Mesodermal cell (in vitro differentiated cells): ENCODE measurements around the gene FSHR.

Experiments used
- H3K27ac ChIP-seq: 2 replicates; pipeline ENCODE4 v1.7.0; 2013; ENCODE audit warnings: mild to moderate bottlenecking, low read depth, low read length, moderate library complexity; ENCODE audit not compliant: severe bottlenecking
- H3K36me3 ChIP-seq: 2 replicates; pipeline ENCODE4 v1.7.1; 2013; ENCODE audit warnings: mild to moderate bottlenecking, low read length, moderate library complexity; ENCODE audit not compliant: control insufficient read depth, insufficient read depth
- H3K4me1 ChIP-seq: one replicate; pipeline ENCODE4 v1.7.1; 2013; ENCODE audit warnings: mild to moderate bottlenecking, low read length; ENCODE audit not compliant: insufficient read depth, control insufficient read depth, poor library complexity, severe bottlenecking
- H3K4me3 ChIP-seq: 2 replicates; pipeline ENCODE4 v1.7.0; 2013; ENCODE audit warnings: low read length, control low read depth, mild to moderate bottlenecking; ENCODE audit not compliant: insufficient read depth, poor library complexity, severe bottlenecking; ENCODE audit errors: extremely low read depth
- H3K9me3 ChIP-seq: 2 replicates; pipeline ENCODE4 v1.7.1; 2013; ENCODE audit warnings: mild to moderate bottlenecking, low read length, moderate library complexity; ENCODE audit not compliant: control insufficient read depth
- WGBS, 2 experiments: methylation state at CpG; one replicate each; pipeline ENCODE4 v1.1.5; 2013; ENCODE audit warnings: missing lambda C conversion rate in 2 of 2; ENCODE audit not compliant: insufficient coverage in 2 of 2; 5-methylcytosine and 5-hydroxymethylcytosine counted together

FSHR gene

GRCh38 chr2:49000695-49001094 lies 153.6 kb downstream of the FSHR start:
- Histone ChIP-seq H3K4me1 (no peaks in the 10 kb centered on the region), H3K27ac (no peak overlapping the region), H3K4me3 (no peak overlapping the region), H3K36me3 (no peaks in the 10 kb centered on the region), H3K9me3 (no peaks in the 10 kb centered on the region)

DNA sequence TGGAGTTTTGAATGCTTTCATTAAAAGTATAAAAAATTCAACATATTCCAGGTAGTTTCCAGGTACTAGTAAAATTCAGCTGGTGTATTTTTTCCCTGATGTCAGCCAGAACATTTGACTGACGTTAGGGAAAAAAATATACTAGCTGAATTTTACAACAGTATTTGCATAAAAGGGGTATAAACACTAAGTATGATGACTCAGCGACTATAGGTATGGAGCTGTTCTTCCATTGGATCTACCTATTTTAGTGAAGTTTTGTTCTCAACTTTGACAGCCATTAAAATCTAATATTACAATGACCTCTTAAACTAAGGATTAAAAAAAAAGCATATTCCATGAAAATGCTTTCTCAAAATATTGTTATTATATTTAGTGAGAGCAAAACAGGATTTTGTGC lies 155.9 kb downstream of the FSHR start:
- H3K4me3 ChIP-seq = no peak overlapping the region
- H3K27ac ChIP-seq = no peak overlapping the region
- WGBS, 2 experiments = no CpG with 5 or more reads among the region's 2 CpGs
- no peaks in the 10 kb centered on the region for H3K9me3 ChIP-seq
- H3K4me1 ChIP-seq = no peaks in the 10 kb centered on the region
- H3K36me3 ChIP-seq = no peaks in the 10 kb centered on the region

DNA sequence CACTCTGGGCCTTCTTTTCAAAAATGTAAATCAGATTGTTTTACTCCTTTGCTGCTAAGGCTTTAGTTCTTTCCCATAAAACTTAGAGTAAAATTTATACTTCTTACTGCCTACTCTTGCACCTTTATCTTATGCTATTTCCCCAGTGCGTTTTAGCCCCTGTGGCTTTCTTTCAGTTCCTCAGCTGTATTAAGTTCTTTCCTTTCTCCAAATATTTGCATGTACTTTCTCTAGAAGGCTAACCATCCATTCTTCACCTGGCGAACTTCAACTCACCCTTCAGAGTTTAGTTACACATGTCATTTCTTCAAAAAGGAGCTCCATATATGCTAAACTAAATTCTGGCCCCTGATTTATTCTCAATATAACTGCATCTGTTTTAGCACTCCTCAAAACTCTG lies 160.7 kb downstream of the FSHR start:
- H3K4me1 ChIP-seq = no peaks in the 10 kb centered on the region
- H3K27ac ChIP-seq = no peak overlapping the region
- 89% methylated on average over 2 of the region's 2 CpGs for WGBS, 2 experiments
- no peak overlapping the region for H3K4me3 ChIP-seq
- H3K36me3 ChIP-seq = no peaks in the 10 kb centered on the region
- no peaks in the 10 kb centered on the region for H3K9me3 ChIP-seq

DNA sequence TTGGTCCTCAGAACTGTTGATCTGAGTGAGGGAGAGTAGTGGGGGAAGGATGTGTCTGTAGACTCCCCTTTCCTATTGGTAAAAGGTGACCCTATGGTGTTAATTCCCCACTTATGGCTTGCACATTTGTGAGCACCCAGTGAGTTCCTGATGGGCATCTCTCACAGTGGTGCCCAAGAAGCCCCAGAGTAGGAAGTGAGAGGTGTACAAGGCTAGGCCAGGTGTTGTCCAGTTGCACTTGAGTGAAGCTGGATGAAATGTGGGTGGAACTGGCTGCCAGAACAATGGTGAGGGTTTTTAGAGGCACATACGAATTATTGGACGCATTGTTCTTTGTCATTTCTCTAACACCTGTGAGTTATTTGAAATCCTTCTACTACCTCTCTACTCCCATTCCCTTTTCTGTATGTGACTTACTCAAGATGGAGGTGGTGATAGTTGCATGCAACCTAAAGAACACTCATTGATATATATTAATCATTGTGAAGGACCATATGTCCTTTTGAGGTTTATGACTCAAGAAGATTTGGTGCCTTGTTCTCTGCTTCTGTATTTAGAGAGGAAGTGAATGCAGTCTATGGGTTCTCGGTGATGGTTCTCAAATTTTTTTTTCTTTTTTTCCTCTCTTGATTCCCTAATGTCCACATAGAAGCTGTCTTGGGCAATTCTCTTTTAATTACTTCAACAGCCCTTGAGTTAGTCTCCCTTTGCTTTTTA lies 162.7 kb downstream of the FSHR start:
- no peaks in the 10 kb centered on the region for H3K4me1 ChIP-seq
- H3K36me3 ChIP-seq = no peaks in the 10 kb centered on the region
- H3K4me3 ChIP-seq = no peak overlapping the region
- no peak overlapping the region for H3K27ac ChIP-seq
- WGBS, 2 experiments = no CpG with 5 or more reads among the region's 3 CpGs
- no peaks in the 10 kb centered on the region for H3K9me3 ChIP-seq

- Histone ChIP-seq H3K4me3 (no peak overlapping the region), H3K27ac (no peak overlapping the region), H3K9me3 (no peaks in the 10 kb centered on the region), H3K4me1 (no peaks in the 10 kb centered on the region), H3K36me3 (no peaks in the 10 kb centered on the region)
- 79 to 88% methylated on average over 4 to 5 of the region's 5 CpGs for WGBS, 2 experiments
These were observed 169.4 kb downstream of the FSHR start for GRCh38 chr2:48984922-48985321.

DNA sequence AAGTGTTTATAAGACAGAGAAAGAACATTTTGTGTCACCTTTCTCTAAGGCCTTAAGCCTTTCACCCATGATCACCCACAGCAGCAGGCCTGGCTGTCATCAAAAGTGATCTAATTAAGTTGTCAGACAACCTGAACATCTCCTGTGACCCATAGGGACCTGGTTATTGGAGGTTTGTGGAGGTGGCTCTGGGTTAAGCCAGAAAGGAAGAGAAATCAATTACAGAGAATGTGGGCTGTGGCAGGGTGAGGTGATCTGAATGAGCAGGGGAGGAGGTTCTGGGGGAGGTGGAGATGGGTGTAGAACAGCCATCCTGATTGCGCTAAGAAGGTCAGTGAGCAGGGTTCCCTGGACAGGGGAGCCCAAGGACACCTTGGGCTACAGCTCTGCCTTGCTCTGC lies 170.8 kb downstream of the FSHR start:
- Histone ChIP-seq H3K4me3 (no peak overlapping the region), H3K4me1 (no peaks in the 10 kb centered on the region), H3K27ac (no peak overlapping the region), H3K36me3 (no peaks in the 10 kb centered on the region), H3K9me3 (no peaks in the 10 kb centered on the region)
- 80 to 91% methylated on average over 1 of the region's 1 CpG for WGBS, 2 experiments

- Histone ChIP-seq H3K9me3 (no peaks in the 10 kb centered on the region), H3K36me3 (no peaks in the 10 kb centered on the region), H3K4me1 (no peaks in the 10 kb centered on the region), H3K27ac (no peak overlapping the region), H3K4me3 (no peak overlapping the region)
- 86% methylated on average over 2 of the region's 4 CpGs; no CpG with 5 or more reads in 1 of the 2 experiments for whole genome bisulfite sequencing, 2 experiments
These were observed 171.4 kb downstream of the FSHR start for GRCh38 chr2:48982887-48983435.

DNA sequence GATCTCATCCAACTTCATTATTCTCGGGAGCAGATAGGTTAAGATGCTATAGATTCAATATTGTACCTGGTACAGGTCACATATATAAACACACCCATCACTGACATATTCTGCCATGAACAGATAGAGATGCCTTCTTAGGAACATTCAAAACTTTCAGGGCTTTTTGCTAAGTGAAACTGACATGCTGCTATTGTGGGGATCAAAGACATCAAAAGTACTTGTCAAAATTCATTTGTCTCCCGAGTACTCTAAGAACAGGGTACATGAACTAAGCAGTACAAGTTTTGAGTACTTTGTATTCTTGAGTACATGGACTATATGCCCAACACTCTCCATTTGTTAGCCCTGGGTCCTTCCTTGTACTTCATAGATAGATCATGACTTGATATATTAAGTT lies 173.5 kb downstream of the FSHR start:
- Histone ChIP-seq H3K4me3 (no peak overlapping the region), H3K27ac (no peak overlapping the region), H3K4me1 (no peaks in the 10 kb centered on the region), H3K9me3 (no peaks in the 10 kb centered on the region), H3K36me3 (no peaks in the 10 kb centered on the region)
- WGBS, 2 experiments = 100% methylated on average over 1 of the region's 2 CpGs; no CpG with 5 or more reads in 1 of the 2 experiments

DNA sequence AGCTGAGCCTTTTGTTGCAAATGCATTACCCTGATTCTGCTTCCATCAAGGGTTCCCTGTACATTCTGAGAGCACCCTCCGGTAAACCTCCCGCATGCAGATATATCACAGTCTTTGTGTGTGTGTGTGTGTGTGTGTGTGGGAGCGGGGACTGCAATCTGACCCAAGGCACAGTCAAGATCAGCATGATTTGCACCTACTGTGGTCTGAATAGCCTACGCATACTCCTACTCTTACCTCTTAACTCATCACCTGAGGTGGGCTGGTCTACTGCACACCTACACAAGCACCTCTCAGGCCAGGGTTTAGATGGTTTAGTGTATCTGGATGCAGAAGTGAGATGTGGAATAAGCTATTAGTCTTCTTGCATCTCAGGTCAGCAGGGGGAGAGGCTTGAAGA lies 174.6 kb downstream of the FSHR start:
- Histone ChIP-seq H3K36me3 (no peaks in the 10 kb centered on the region), H3K4me1 (no peaks in the 10 kb centered on the region), H3K9me3 (no peaks in the 10 kb centered on the region), H3K4me3 (no peak overlapping the region), H3K27ac (no peak overlapping the region)
- no CpG with 5 or more reads among the region's 4 CpGs for WGBS, 2 experiments

DNA sequence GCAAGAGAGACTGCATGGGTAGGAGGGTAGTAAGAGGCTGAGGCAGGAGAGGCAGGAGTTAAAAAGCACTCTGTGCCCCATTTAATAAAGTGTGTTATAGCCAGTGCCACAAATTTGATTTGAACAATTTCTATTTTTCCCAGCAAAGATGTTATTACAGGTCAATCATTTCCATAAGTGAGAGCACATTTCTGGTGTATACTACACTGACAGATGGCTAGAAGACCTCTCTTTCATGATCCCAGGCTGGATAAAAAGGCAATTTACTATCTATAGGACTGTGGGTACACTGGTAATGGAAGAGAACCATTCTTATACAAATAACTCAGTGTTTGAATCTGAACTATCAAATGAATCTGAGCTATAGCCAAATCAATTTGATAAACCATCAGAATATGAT lies 176.2 kb downstream of the FSHR start:
- H3K36me3 ChIP-seq = no peaks in the 10 kb centered on the region
- no peaks in the 10 kb centered on the region for H3K4me1 ChIP-seq
- no peak overlapping the region for H3K27ac ChIP-seq
- no peaks in the 10 kb centered on the region for H3K9me3 ChIP-seq
- no peak overlapping the region for H3K4me3 ChIP-seq

DNA sequence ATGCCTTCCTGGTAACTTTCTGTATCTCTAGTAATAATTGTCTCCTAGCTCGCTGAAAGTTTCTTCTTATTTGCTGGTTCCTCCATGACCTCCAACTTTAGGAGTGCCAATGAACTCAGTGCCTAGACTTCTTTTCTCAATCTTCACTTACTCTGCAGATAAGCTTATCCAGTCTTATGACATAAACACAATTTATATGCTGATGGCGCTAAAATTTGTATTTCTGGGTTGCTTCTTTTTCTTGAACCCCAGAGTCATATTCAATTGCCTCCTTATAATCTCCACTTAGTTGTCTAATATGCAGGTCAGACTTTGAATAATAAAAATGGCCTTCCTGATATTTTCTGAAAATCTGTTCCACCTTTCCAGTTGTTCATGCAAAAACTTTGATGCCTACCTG lies 182.5 kb downstream of the FSHR start:
- Histone ChIP-seq H3K27ac (no peak overlapping the region), H3K36me3 (no peaks in the 10 kb centered on the region), H3K4me1 (no peaks in the 10 kb centered on the region), H3K4me3 (no peak overlapping the region), H3K9me3 (no peaks in the 10 kb centered on the region)
- 89 to 95% methylated on average over 1 to 2 of the region's 2 CpGs for WGBS, 2 experiments
